ENCODE measurements around the gene BRD4. TPM values are rescaled to one million over a fixed set of nuclear protein-coding genes. Genes with fewer than 3 reads are reported as not detected.

Gene BRD4
- total and polyA plus RNA-seq, 2 experiments from 2014 or later: 63.8 to 115 TPM

- Histone ChIP-seq H3K27ac (ENCODE audit: low read depth) (no peak overlapping the region), H3K27me3 (ENCODE audit: insufficient read depth) (no peaks in the 10 kb centered on the region), H3K4me2 (no peak overlapping the region), H4K20me1 (replicated peaks; ENCODE audit: insufficient read depth) (peaks cover 76% of the 10 kb centered on the region), H3K79me2 (replicated peaks; ENCODE audit: insufficient read depth) (peaks cover 75% of the 10 kb centered on the region), H3K4me3 (no peak overlapping the region), H3K9me2 (ENCODE audit: insufficient read depth) (no peaks in the 10 kb centered on the region), H3K36me3 (ENCODE audit: insufficient read depth) (peaks cover 20% of the 10 kb centered on the region), H2AFZ (no peak overlapping the region), H3F3A (replicated peaks; ENCODE audit: low read depth) (peaks cover 25% of the 10 kb centered on the region; the same call in 1 of the 2 replicates), H3K4me1 (ENCODE audit: insufficient read depth) (no peaks in the 10 kb centered on the region)
- Mint-ChIP-seq H3K4me1 (peaks cover 3% of the 10 kb centered on the region; the same call in 2 of the 3 replicates), H3K4me3 (no peak overlapping the region), H3K27ac (peak overlapping the region; percentile 17; the same call in 1 of the 2 replicates), H3K27me3 (ENCODE audit: insufficient read depth, low read depth, poor library complexity) (peaks cover 15% of the 10 kb centered on the region), H3K36me3 (ENCODE audit: low read depth) (peaks cover 81% of the 10 kb centered on the region), H3K9me3 (no peaks in the 10 kb centered on the region)
- DNase-seq (ENCODE audit: low spot score) (no peak), ATAC-seq (no peak)
- no peak for TF ChIP-seq NANOG (IDR thresholded peaks at IDR 0.05; ENCODE audit: borderline replicate concordance)
- no peak for TF ChIP-seq ZNF462 (CRISPR knock-in tag; IDR thresholded peaks at IDR 0.05)
- TF ChIP-seq POLR2AphosphoS5 (IDR thresholded peaks at IDR 0.05; ENCODE audit: low read depth): no peak
- TF ChIP-seq EZH2 (IDR thresholded peaks at IDR 0.05; ENCODE audit: low read depth, unreplicated experiment): no peak
- TF ChIP-seq ZNF331 (CRISPR knock-in tag; IDR thresholded peaks at IDR 0.05; ENCODE audit: low read depth): no peak
- no peak for TF ChIP-seq STAT1 (IDR thresholded peaks at IDR 0.05; ENCODE audit: unreplicated experiment)
- no peak for TF ChIP-seq REST (IDR thresholded peaks at IDR 0.05; ENCODE audit: unreplicated experiment)
- TF ChIP-seq EZH2phosphoT487 (IDR thresholded peaks at IDR 0.05; ENCODE audit: unreplicated experiment): no peak
- no peak for TF ChIP-seq CREB1 (CRISPR knock-in tag; IDR thresholded peaks at IDR 0.05; ENCODE audit: low read depth)
- TF ChIP-seq ZNF114 (CRISPR knock-in tag; IDR thresholded peaks at IDR 0.05): no peak
- no peak for TF ChIP-seq JUNB (IDR thresholded peaks at IDR 0.05; ENCODE audit: unreplicated experiment)
- TF ChIP-seq CTCF (conservative IDR thresholded peaks at IDR 0.05; ENCODE audit: low read depth in 2 of 2): no peak
- TF ChIP-seq ETS1 (IDR thresholded peaks at IDR 0.05): no peak
Measured at GRCh38 chr19:15268928-15269253, 63.4 kb downstream of the BRD4 start.
